Measurements from ENCODE around the gene KRT85. TPM values are rescaled to one million over a fixed set of nuclear protein-coding genes. Genes with fewer than 3 reads are reported as not detected.

The KRT85 gene
- total and polyA plus RNA-seq, 2 donors (not counting 1 experiment from before 2014, with no cell fraction given) = not detected

DNA sequence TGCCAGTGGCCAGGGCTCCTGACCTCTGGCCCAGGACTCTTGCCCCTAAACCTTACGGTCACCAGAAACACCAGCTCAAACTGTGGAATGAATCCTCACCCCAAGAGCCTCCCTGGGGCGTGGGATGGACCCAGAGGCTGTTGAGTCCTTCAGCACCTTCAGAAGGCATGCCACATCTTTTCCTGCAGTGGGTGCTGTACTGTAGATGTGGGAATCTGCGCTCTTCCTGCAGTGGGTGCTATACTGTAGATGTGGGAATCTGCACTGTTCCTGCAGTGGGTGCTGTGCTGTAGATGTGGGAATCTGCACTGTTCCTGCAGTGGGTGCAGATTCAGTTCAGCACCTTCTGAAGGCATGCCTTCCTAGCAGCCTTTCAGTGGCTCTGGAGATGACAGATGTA lies 37.7 kb upstream of the KRT85 start:
- CTCF ChIA-PET = no interaction called here

DNA sequence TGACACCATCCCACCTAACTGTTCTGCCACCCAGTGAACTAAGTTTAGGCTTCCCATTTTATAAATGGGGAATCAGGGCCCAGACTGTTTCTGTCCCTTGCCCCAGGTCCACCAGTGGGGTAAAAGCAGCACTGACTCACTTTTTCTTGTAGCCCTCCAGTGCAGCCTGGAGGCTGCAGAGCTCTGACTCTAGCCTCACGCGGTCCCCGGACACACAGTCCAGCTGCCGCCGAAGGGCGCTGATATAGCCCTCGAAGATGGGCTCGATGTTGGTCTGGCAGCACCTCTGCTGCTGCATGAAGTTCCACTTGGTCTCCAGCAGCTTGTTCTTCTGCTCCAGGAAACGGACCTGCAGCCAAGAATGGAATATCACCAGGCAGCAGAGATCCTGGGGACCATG lies 36.3 kb upstream of the KRT85 start:
- Histone ChIP-seq H3K27me3 (replicated peaks in 1 of 4; ENCODE audit: control extremely low read depth in 1 of 4, control insufficient read depth in 3 of 4, insufficient read depth in 4 of 4, low read length in 3 of 4) (peaks cover 0 to 3% (median 0%) of the 10 kb centered on the region in 4 experiments), H3K4me1 (ENCODE audit: control insufficient read depth in 2 of 2, insufficient read depth in 2 of 2, low read length in 2 of 2) (no peaks in the 10 kb centered on the region), H3K79me2 (ENCODE audit: control insufficient read depth, insufficient read depth, low read length) (no peaks in the 10 kb centered on the region), H3K4me3 (ENCODE audit: control extremely low read depth in 1 of 5, extremely low read depth in 1 of 5, insufficient read depth in 1 of 5, low read depth in 2 of 5, low read length in 4 of 5) (no peak overlapping the region), H3K4me2 (replicated peaks; ENCODE audit: low read depth, low read length, poor library complexity, severe bottlenecking) (no peak overlapping the region), H3K9me3 (ENCODE audit: control extremely low read depth in 1 of 3, control insufficient read depth in 2 of 3, insufficient read depth in 1 of 3, low read length in 2 of 3) (no peaks in the 10 kb centered on the region), H4K20me1 (ENCODE audit: control insufficient read depth, insufficient read depth, low read length, poor library complexity, severe bottlenecking) (no peaks in the 10 kb centered on the region), H3K36me3 (replicated peaks in 1 of 2; ENCODE audit: control extremely low read depth in 1 of 2, control insufficient read depth in 1 of 2, extremely low read depth in 1 of 2, insufficient read depth in 2 of 2, low read length in 1 of 2) (no peaks in the 10 kb centered on the region), H3K27ac (ENCODE audit: low read length in 2 of 2) (no peak overlapping the region), H3K9ac (ENCODE audit: low read length) (no peak overlapping the region), H2AFZ (ENCODE audit: insufficient read depth, low read depth, low read length, poor library complexity, severe bottlenecking) (no peak overlapping the region)
- TF ChIP-seq, protein P1, sequence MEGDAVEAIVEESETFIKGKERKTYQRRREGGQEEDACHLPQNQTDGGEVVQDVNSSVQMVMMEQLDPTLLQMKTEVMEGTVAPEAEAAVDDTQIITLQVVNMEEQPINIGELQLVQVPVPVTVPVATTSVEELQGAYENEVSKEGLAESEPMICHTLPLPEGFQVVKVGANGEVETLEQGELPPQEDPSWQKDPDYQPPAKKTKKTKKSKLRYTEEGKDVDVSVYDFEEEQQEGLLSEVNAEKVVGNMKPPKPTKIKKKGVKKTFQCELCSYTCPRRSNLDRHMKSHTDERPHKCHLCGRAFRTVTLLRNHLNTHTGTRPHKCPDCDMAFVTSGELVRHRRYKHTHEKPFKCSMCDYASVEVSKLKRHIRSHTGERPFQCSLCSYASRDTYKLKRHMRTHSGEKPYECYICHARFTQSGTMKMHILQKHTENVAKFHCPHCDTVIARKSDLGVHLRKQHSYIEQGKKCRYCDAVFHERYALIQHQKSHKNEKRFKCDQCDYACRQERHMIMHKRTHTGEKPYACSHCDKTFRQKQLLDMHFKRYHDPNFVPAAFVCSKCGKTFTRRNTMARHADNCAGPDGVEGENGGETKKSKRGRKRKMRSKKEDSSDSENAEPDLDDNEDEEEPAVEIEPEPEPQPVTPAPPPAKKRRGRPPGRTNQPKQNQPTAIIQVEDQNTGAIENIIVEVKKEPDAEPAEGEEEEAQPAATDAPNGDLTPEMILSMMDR (IDR thresholded peaks at IDR 0.05) = no peak
- TF ChIP-seq EZH2 (IDR thresholded peaks at IDR 0.05; ENCODE audit: borderline replicate concordance, insufficient read depth, low read depth, low read length, poor library complexity, severe bottlenecking) = no peak
- ChIA-PET POLR2A (no interaction called here), CTCF (no interaction called here)
- H3K27ac Mint-ChIP-seq = no peak overlapping the region
- intact Hi-C loops (cut with micrococcal nuclease) = no loop called here
- H3K27me3 Mint-ChIP-seq = peaks cover 14% of the 10 kb centered on the region
- WGBS (ENCODE audit: insufficient coverage) = 93% methylated on average over 9 of the region's 9 CpGs
- H3K9me3 Mint-ChIP-seq (ENCODE audit: insufficient read depth) = no peaks in the 10 kb centered on the region
- ATAC-seq (ENCODE audit: low read depth) (no peak), DNase-seq (no peak)
- H3K4me3 Mint-ChIP-seq = no peak overlapping the region
- no peaks in the 10 kb centered on the region for H3K4me1 Mint-ChIP-seq

More for the DNA sequence above, 37.7 kb upstream of the KRT85 start:
- peaks cover 9% of the 10 kb centered on the region for H3K27me3 Mint-ChIP-seq
- H3K9me3 Mint-ChIP-seq (ENCODE audit: insufficient read depth) = no peaks in the 10 kb centered on the region
- Histone ChIP-seq H2AFZ (ENCODE audit: insufficient read depth, low read depth, low read length, poor library complexity, severe bottlenecking) (no peak overlapping the region), H3K9me3 (ENCODE audit: control extremely low read depth in 1 of 3, control insufficient read depth in 2 of 3, insufficient read depth in 1 of 3, low read length in 2 of 3) (no peaks in the 10 kb centered on the region), H3K9ac (ENCODE audit: low read length) (no peak overlapping the region), H3K27me3 (replicated peaks in 1 of 4; ENCODE audit: control extremely low read depth in 1 of 4, control insufficient read depth in 3 of 4, insufficient read depth in 4 of 4, low read length in 3 of 4) (no peaks in the 10 kb centered on the region), H4K20me1 (ENCODE audit: control insufficient read depth, insufficient read depth, low read length, poor library complexity, severe bottlenecking) (no peaks in the 10 kb centered on the region), H3K4me2 (replicated peaks; ENCODE audit: low read depth, low read length, poor library complexity, severe bottlenecking) (no peak overlapping the region), H3K4me3 (ENCODE audit: control extremely low read depth in 1 of 5, extremely low read depth in 1 of 5, insufficient read depth in 1 of 5, low read depth in 2 of 5, low read length in 4 of 5) (no peak overlapping the region), H3K36me3 (replicated peaks in 1 of 2; ENCODE audit: control extremely low read depth in 1 of 2, control insufficient read depth in 1 of 2, extremely low read depth in 1 of 2, insufficient read depth in 2 of 2, low read length in 1 of 2) (no peaks in the 10 kb centered on the region), H3K27ac (ENCODE audit: low read length in 2 of 2) (no peak overlapping the region), H3K79me2 (ENCODE audit: control insufficient read depth, insufficient read depth, low read length) (no peaks in the 10 kb centered on the region), H3K4me1 (ENCODE audit: control insufficient read depth in 2 of 2, insufficient read depth in 2 of 2, low read length in 2 of 2) (no peaks in the 10 kb centered on the region)
- ATAC-seq (ENCODE audit: low read depth) (no peak), DNase-seq (no peak)
- TF ChIP-seq, protein P1 (IDR thresholded peaks at IDR 0.05) = no peak
- no peak for TF ChIP-seq EZH2 (IDR thresholded peaks at IDR 0.05; ENCODE audit: borderline replicate concordance, insufficient read depth, low read depth, low read length, poor library complexity, severe bottlenecking)
- WGBS (ENCODE audit: insufficient coverage) = 58% methylated on average over 2 of the region's 3 CpGs
- no peak overlapping the region for H3K27ac Mint-ChIP-seq
- POLR2A ChIA-PET = no interaction called here
- no peaks in the 10 kb centered on the region for H3K4me1 Mint-ChIP-seq
- H3K4me3 Mint-ChIP-seq = no peak overlapping the region
- intact Hi-C loops (cut with micrococcal nuclease) = no loop called here

Measured in B cell (primary cell).